ENCODE measurements around the gene ENO4.

Gene ENO4

GRCh38 chr10:116849248-116850057 is at the start of gene ENO4:
TSS of gene ENO4 (plus strand) at chr10:116849499. CDS start at chr10:116849567, 68 bp downstream.
- DNase-seq: peak; percentile 68

- no peak for DNase-seq
Measured at GRCh38 chr10:116800286-116800929, 48.9 kb upstream of the ENO4 start.

- no peak for DNase-seq
Measured at GRCh38 chr10:116801658-116802057, 47.6 kb upstream of the ENO4 start.

GRCh38 chr10:116802474-116802873 is 46.8 kb upstream of the ENO4 start:
- DNase-seq: no peak

DNA sequence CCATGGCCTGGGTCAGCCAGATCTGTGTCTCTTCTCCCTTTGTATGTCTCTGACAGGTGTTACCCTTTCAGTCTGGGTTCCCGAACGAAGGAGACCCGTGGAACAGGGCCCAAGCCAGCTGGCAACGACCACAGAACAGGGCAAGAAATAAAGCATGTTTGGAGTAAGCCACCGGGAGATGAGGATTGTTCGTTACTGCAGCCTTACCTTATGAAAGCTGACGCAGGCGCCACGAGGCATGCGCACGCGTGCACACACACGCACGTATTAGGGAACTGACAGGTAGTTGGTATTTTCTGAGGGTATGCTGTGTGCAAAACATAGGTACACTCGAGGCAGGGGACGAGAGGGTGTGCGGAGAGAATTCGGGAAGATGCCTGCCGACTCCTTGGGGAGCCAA is 46.4 kb upstream of the ENO4 start:
- DNase-seq: no peak

DNA sequence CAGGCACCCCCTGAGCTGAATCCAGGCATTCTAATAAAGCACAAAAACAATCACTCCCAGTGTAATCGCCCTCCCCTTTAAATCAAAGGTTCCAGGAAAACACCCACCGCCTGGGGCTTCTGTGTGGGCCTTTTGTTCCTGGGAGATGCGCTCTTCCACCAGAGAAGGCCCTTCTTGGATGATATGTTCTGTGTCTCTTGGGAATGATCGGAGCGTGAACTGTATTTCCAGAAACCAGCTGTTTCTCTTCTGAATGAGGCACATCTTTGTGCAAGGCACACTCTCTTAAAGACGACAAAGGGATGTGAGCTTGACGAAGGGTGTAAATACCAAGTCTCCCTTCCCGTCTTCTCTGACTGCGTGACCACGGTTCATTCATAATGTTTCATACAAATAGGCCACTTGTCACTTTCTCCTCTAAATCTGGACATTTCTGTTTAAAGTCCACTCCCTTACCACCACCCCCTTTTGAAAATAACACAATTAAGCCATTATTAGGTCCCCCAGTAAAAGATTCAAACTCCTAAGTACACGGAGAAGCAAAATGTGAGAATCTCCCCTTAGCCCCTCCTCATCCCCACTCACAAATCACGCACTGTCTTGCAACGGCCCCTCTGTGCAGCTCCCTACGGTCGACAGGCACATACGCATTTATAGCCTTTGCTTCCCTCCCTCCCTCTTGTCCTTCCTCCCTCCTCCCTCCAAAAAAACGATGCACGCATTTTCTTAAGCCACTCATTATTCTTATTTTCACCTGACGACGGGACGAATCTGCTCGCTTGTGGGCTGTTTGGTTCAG is 45.6 kb upstream of the ENO4 start:
- DNase-seq: no peak

DNA sequence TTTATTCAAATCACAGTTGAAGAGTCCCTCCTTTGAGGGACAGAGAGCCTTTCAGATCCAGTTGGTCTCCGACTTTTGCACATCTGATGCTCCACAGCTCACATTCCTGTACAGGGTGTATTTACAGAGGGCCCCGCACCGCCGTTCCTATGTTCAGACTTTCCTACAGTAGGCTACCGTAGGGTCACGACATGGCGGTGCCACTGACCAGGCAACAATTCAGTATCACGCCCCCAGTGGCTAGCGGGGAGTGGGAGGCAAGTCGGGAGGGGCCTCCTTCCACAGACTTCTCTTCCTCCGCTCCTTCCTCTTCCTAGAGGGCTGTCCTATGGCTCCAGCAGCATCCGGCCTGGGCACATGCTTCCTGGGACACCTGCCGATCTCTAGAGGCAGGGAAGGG is 40.6 kb upstream of the ENO4 start:
- no peak for DNase-seq

DNA sequence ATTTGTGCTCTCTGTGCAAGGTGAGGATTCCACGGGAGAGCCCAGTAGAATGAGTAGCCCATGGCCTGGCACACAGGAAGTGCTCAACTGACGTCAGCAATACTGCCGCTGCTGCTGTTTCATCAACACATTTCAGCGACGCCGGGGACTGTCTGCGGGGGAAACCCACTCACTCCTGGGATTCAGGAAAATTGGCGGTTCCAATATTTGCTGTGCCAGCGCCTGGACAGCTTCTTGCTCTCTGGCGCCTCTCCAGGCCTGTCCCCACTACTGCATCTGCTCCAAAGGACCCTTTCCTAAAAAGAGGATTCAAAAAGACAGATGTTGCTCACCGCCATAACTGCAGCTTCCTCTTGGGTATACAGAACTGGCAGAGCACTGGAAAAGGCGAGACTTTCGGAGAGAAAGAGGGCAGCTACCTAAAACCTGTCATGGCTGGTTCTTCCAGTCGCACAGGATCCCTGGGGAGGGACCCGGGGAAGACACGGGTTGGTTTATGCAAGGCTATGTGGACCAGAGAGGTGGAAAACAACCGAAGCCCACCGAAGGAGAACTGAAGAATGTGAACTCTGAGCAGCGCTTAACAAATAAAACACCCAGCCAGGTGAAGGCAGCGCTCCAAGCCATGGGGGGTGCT is 39.7 kb upstream of the ENO4 start:
- DNase-seq: peak; percentile 49

DNA sequence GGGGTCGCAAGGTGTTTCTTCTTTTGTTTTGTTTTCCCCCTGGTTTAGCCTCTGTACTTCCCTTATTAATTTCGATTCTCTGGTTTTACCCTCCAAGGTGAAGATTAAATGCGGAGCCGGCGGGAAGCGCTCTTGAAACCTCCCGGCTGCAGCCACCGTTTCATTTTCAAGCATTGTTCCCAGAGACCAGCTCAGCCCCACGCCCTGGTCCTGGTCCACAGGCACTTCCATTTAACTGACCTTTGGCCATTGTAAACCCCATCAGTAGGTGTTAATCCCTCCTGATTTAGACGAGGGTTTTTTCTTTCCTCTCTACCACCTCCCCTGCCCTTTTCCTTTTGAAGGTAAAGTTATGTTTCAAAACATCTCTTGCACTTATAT is 39.2 kb upstream of the ENO4 start:
- no peak for DNase-seq

- no peak for DNase-seq
Measured at GRCh38 chr10:116810895-116811294, 38.4 kb upstream of the ENO4 start.

DNA sequence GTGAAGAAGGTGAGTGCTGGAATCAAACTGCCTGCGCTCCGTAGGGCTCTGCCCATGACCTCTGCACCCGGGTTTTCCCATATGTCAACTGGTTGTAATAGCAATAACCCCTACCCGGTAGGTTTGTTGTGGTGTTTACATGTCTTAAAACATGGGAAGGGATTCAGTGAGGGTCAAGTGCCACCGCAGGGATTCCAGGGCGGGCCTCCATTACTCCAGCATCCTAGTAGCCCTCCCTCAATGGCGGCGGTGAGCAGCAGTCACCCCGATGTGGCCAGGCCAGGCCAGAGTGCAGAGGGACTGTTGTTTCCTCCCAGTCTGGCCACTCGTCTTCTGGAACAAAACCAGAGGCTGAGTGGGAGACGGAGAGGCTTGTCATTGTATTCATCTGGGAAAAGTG is 37.6 kb upstream of the ENO4 start:
- no peak for DNase-seq

DNA sequence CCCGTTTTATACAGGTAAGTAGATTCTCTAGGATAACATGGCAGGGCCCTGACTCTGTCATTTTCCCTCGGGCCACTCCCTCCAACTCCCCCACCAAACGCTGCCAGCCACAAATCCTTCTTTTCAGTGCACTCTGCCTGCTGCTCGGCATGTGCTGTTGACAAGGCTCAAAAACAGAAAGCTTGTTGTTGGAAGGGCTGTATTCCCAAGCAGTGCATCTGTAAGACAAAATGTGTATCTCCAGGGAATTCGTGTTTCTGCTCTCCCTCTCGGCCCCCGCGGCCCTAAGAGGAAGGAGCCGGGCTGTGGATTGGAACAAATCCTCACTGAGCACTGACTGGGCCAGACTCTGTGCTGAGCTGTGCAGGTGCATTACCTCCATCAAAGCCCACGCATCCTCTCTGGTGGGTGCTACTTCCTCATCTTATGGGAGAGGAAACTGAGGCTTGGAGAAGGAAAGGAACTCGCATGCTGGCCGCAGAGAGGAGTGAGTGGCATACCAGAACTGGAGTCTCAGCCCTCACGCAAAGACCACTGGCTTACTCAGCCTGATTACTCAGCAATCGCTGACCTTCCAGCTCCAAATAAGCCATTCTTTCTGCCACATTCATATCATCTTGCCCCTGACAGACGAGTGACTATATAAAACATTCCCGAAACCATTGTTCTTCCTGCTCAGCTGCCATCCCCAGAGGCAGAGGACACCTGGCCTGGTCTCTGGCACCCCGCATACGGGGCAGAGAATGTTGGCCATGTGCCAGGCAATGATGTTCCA is 33.5 kb upstream of the ENO4 start:
- no peak for DNase-seq

GRCh38 chr10:116817178-116817577 is 32.1 kb upstream of the ENO4 start:
- no peak for DNase-seq

- DNase-seq: no peak
Measured at GRCh38 chr10:116817780-116818343, 31.4 kb upstream of the ENO4 start.

DNA sequence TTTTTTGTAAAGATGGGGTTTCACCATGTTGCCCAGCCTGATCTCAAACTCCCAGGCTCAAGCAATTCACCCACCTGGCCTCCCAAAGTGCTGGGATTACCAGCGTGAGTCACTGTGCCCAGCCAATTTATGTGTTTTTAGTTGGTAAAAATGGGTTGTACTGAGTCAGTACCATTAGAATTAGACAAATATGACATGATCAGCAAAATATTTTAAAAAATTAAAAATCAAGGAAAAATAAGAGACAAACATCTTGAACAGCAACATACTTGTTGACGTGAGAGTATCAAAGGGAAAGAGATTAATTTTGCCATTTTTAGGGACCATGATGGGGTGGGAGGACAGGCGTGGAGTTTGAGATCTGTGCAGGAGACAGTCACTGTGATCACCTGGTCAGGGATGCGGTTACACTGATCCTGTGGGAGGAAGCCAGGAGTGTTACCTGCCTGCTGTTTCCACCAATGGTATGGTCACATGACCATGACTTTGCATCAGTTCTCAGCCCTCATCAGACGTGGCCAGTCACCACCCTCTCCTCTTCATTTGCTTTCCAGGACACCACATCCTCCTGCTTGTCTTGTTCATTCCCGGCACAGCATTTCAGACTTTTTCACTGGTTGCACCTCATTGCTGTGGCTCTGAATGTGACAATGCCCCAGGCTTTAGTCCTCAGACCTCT is 29.2 kb upstream of the ENO4 start:
- DNase-seq: no peak

GRCh38 chr10:116825901-116826300 is 23.4 kb upstream of the ENO4 start:
- DNase-seq: no peak

- no peak for DNase-seq
Measured at GRCh38 chr10:116826803-116827202, 22.5 kb upstream of the ENO4 start.

- DNase-seq: no peak
Measured at GRCh38 chr10:116827214-116827671, 22.1 kb upstream of the ENO4 start.

DNA sequence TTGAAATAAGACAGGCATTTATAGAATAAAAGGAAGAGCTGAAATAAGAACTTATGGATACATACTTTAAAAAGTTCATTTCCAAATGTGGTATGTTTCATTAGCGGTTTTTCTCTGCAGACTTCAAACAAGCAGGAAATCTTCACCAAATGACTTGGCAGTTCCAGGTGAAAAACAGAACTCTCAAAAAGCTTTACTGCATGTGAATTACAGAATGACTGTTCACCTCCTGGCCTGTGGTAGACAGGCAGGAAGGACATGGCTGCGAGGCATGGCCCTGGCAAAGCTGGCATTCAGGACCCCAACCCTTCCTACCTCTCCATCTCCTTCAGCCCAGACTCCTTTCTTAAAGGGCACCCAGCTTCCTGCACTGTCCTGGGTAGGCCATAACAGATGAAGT is 21.2 kb upstream of the ENO4 start:
- DNase-seq: no peak

- DNase-seq: no peak
Measured at GRCh38 chr10:116829711-116830110, 19.6 kb upstream of the ENO4 start.

DNA sequence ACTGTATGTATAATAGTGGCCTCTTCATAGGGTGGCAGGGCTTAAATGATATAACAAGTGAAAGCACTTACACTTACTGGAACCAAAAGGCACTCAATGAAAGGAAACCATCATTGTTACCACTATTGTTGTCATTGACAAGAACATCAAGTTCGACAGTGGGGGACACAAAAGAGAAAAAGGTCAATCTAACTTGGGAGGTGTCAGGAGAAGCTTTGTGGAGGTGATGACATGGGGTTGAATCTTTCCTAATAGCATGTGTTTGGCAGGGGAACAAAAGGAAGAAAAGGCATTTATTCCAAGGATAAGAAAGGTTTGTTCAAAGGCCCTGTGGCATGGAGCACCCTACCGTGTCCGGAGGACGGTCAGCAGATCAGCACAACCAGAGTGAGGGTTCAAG is 18.2 kb upstream of the ENO4 start:
- no peak for DNase-seq
